SK-N-SH (cell line): ENCODE data around the gene WDR82. TPM values are rescaled to one million over a fixed set of nuclear protein-coding genes. Genes with fewer than 3 reads are reported as not detected.

Experiments used
- CTCF ChIA-PET: fragments of 300-600, 350-600 bp; formaldehyde crosslinking; extraction: SDS; loops from one replicate; lab custom pipeline; 2021; lab: Yijun Ruan, JAX
- POLR2A ChIA-PET: fragments of 350-600 bp; sonication (Branson Sonifier 250); formaldehyde crosslinking; extraction: SDS; loops from one replicate; lab custom pipeline; 2020; ENCODE audit warnings: antibody characterized with exemption, inconsistent platforms; lab: Yijun Ruan, JAX
- DNase-seq: peaks from one replicate; pipeline ENCODE4 v3.0.0; 2012
- H2AFZ ChIP-seq: fragments of 200-600 bp; sonication (generic); 2 replicates; pipeline ENCODE4 v1.8.1; 2016; ENCODE audit warnings: antibody characterized with exemption, mild to moderate bottlenecking, low read depth
- H3F3A ChIP-seq: fragments of 200-600 bp; sonication (generic); replicated peaks from 2 replicates; pipeline ENCODE3; 2016; ENCODE audit warnings: antibody characterized with exemption, mild to moderate bottlenecking; ENCODE audit not compliant: insufficient read depth
- H3K27ac ChIP-seq, 2 experiments: fragments of 200-500 bp in 1 of 2; fragments of 200-600 bp in 1 of 2; sonication (Bioruptor generic) in 1 of 2; sonication (generic), shearing (Covaris generic) in 1 of 2; 2 replicates each; pipeline versions ENCODE4 v1.5.1 to v1.6.1; 2014 to 2016; ENCODE audit warnings: low read depth in 2 of 2, inconsistent platforms in 1 of 2, low read length in 1 of 2, mild to moderate bottlenecking in 1 of 2, mixed read lengths in 1 of 2
- H3K27me3 ChIP-seq: fragments of 200-600 bp; sonication (generic), shearing (Covaris generic); 2 replicates; pipeline ENCODE4 v1.6.1; 2016; ENCODE audit warnings: mixed run types; ENCODE audit not compliant: insufficient read depth
- H3K36me3 ChIP-seq, 2 experiments: fragments of 200-500 bp in 1 of 2; fragments of 200-600 bp in 1 of 2; sonication (Bioruptor generic) in 1 of 2; sonication (generic) in 1 of 2; replicated peaks in 1 of 2; 2 replicates each; pipeline versions ENCODE3 to v1.5.1; 2014 to 2016; ENCODE audit warnings: low read length in 1 of 2, mild to moderate bottlenecking in 1 of 2; ENCODE audit not compliant: insufficient read depth in 2 of 2, control insufficient read depth in 1 of 2
- H3K4me1 ChIP-seq, 2 experiments: fragments of 200-500 bp in 1 of 2; fragments of 200-600 bp in 1 of 2; sonication (Bioruptor generic) in 1 of 2; sonication (generic), shearing (Covaris generic) in 1 of 2; 2 replicates each; pipeline versions ENCODE4 v1.5.1 to v1.6.1; 2014 to 2016; ENCODE audit warnings: low read depth in 1 of 2, low read length in 1 of 2, mixed run types in 1 of 2; ENCODE audit not compliant: insufficient read depth in 2 of 2, control insufficient read depth in 1 of 2
- H3K4me2 ChIP-seq: fragments of 200-600 bp; sonication (generic), shearing (Covaris generic); 2 replicates; pipeline ENCODE4 v1.6.1; 2017; ENCODE audit warnings: mixed run types
- H3K4me3 ChIP-seq, 2 experiments: fragments of 200-500 bp in 1 of 2; fragments of 200-600 bp in 1 of 2; sonication (Bioruptor generic) in 1 of 2; sonication (generic), shearing (Covaris generic) in 1 of 2; 2 replicates each; pipeline versions ENCODE4 v1.5.1 to v1.8.1; 2014 to 2016; ENCODE audit warnings: low read depth in 2 of 2, inconsistent platforms in 1 of 2, low read length in 1 of 2, mild to moderate bottlenecking in 1 of 2, mixed read lengths in 1 of 2, moderate library complexity in 1 of 2
- H3K79me2 ChIP-seq: fragments of 200-600 bp; sonication (generic); 2 replicates; pipeline ENCODE4 v1.8.1; 2017; ENCODE audit warnings: mild to moderate bottlenecking; ENCODE audit not compliant: insufficient read depth
- H3K9ac ChIP-seq: fragments of 200-600 bp; sonication (generic); 2 replicates; pipeline ENCODE4 v1.6.1; 2017; ENCODE audit warnings: mixed run types
- H3K9me2 ChIP-seq: fragments of 200-600 bp; sonication (generic); 2 replicates; pipeline ENCODE4 v1.6.1; 2017; ENCODE audit warnings: mixed run types
- H3K9me3 ChIP-seq: fragments of 200-600 bp; sonication (generic); 2 replicates; pipeline ENCODE4 v1.6.1; 2017; ENCODE audit warnings: mixed run types, mild to moderate bottlenecking, moderate library complexity
- H4K20me1 ChIP-seq: fragments of 200-600 bp; sonication (generic); 2 replicates; pipeline ENCODE4 v1.6.1; 2017; ENCODE audit warnings: mild to moderate bottlenecking, mixed run types; ENCODE audit not compliant: insufficient read depth
- ELF1 ChIP-seq: IDR thresholded peaks from 2 replicates; pipeline ENCODE4 v1.4.0; 2012
- EZH2phosphoT487 ChIP-seq: fragments of 200-600 bp; sonication (generic); IDR thresholded peaks from 2 replicates; pipeline ENCODE4 v1.6.1; 2017; ENCODE audit warnings: low read depth, mixed run types, mild to moderate bottlenecking, antibody characterized with exemption, moderate library complexity, borderline replicate concordance
- FOSL2 ChIP-seq: IDR thresholded peaks from 2 replicates; pipeline ENCODE4 v1.4.0; 2012; ENCODE audit warnings: low read depth, mild to moderate bottlenecking, moderate library complexity, borderline replicate concordance
- FOXM1 ChIP-seq: IDR thresholded peaks from 2 replicates; pipeline ENCODE4 v1.4.0; 2012; ENCODE audit warnings: low read depth, mild to moderate bottlenecking
- GABPA ChIP-seq: IDR thresholded peaks from 2 replicates; pipeline ENCODE4 v1.4.0; 2012; ENCODE audit warnings: low read depth, mild to moderate bottlenecking
- IRF3 ChIP-seq: fragments of 150-350 bp; IDR thresholded peaks from 2 replicates; pipeline ENCODE4 v1.6.1; 2016; ENCODE audit warnings: mild to moderate bottlenecking, low read depth, low read length
- NRF1 ChIP-seq: IDR thresholded peaks from 2 replicates; pipeline ENCODE4 v1.6.1; 2012; ENCODE audit warnings: low read depth, mild to moderate bottlenecking, low read length
- RFX5 ChIP-seq: IDR thresholded peaks from 2 replicates; pipeline ENCODE4 v1.6.1; 2012; ENCODE audit warnings: mild to moderate bottlenecking, improper control_type of control experiment, low read length
- RXRA ChIP-seq: IDR thresholded peaks from 2 replicates; pipeline ENCODE4 v1.4.0; 2012; ENCODE audit warnings: low read depth, mild to moderate bottlenecking, borderline replicate concordance
- SIN3A ChIP-seq: IDR thresholded peaks from 2 replicates; pipeline ENCODE4 v1.6.1; 2012; ENCODE audit warnings: low read depth, mild to moderate bottlenecking, low read length, moderate library complexity, borderline replicate concordance
- YY1 ChIP-seq: IDR thresholded peaks from 2 replicates; pipeline ENCODE4 v1.4.0; 2012; ENCODE audit warnings: low read depth, mild to moderate bottlenecking
- ZBTB33 ChIP-seq: IDR thresholded peaks from 2 replicates; pipeline ENCODE4 v1.4.0; 2012; ENCODE audit warnings: low read depth, borderline replicate concordance
- WGBS: methylation state at CpG from one replicate; pipeline ENCODE4 v1.1.6; 2017; ENCODE audit warnings: low lambda C conversion rate; 5-methylcytosine and 5-hydroxymethylcytosine counted together
- polyA plus RNA-seq, 3 experiments: library from polyadenylated mRNA; depleted of rRNA; stranded (reverse); fragments of >200 nt; gene quantifications; 2 replicates each; pipeline ENCODE4 v1.2.3, GENCODE V29; 2012
- TF ChIP-seq, protein P1 (sequence below): fragments of 150-350 bp; IDR thresholded peaks from 2 replicates; pipeline ENCODE4 v1.6.1; 2017; ENCODE audit warnings: antibody characterized with exemption, low read length, low read depth, borderline replicate concordance
- TF ChIP-seq, protein P2 (sequence below): IDR thresholded peaks from 2 replicates; pipeline ENCODE4 v1.4.0; 2012; ENCODE audit warnings: low read depth, borderline replicate concordance
- TF ChIP-seq, protein P3 (sequence below): IDR thresholded peaks from 2 replicates; pipeline ENCODE4 v1.4.0; 2012; ENCODE audit warnings: low read depth
- TF ChIP-seq, protein P4 (sequence below): IDR thresholded peaks from 2 replicates; pipeline ENCODE4; 2012

The WDR82 gene
- polyA plus RNA-seq, 1 of the 3 experiments (the other 2 are of a cell fraction), result 41.2 TPM

DNA sequence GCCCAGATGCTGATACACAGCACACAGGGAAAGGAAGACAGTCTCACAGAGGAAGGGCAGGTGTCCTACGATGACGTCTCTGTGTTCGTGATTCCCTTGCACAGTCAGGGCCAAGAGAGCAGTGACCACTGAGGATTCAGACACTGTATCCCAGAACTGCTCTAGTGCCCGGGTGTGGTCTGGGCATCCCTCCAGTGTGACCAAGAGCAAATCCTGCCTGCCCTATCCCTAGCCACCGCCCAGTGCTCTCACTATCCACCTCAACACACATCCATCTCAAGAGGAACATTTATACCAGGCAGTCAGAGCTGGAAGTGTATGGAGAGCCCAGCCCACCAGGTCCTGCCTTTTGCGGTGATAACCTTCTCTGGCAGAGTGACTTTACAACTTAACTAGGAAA is 28.8 kb downstream of the WDR82 start:
- CTCF ChIA-PET, result interaction anchor here (0.7 to 2.4 kb wide), 7 partner anchors 9 to 248 kb away, joined by 3 to 16 read pairs (median 4); partner anchors contain the start of genes TWF2 and WDR82
- WGBS, result 95% methylated on average over 6 of the region's 6 CpGs
- H3K9ac ChIP-seq, result no peak overlapping the region
- peaks cover 3% of the 10 kb centered on the region; the same call in 1 of the 2 replicates for H3K79me2 ChIP-seq
- TF ChIP-seq ELF1, result no peak
- TF ChIP-seq, protein P1, sequence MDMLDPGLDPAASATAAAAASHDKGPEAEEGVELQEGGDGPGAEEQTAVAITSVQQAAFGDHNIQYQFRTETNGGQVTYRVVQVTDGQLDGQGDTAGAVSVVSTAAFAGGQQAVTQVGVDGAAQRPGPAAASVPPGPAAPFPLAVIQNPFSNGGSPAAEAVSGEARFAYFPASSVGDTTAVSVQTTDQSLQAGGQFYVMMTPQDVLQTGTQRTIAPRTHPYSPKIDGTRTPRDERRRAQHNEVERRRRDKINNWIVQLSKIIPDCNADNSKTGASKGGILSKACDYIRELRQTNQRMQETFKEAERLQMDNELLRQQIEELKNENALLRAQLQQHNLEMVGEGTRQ, result no peak
- TF ChIP-seq YY1, result no peak
- no peak for TF ChIP-seq ZBTB33
- no peak for TF ChIP-seq RXRA
- TF ChIP-seq NRF1, result no peak
- TF ChIP-seq FOXM1, result no peak
- TF ChIP-seq GABPA, result no peak
- no peak for TF ChIP-seq IRF3
- no peak for TF ChIP-seq RFX5
- no peak for TF ChIP-seq SIN3A
- no peak for TF ChIP-seq FOSL2
- no peak for TF ChIP-seq EZH2phosphoT487
- TF ChIP-seq, protein P2, sequence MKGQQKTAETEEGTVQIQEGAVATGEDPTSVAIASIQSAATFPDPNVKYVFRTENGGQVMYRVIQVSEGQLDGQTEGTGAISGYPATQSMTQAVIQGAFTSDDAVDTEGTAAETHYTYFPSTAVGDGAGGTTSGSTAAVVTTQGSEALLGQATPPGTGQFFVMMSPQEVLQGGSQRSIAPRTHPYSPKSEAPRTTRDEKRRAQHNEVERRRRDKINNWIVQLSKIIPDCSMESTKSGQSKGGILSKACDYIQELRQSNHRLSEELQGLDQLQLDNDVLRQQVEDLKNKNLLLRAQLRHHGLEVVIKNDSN, result no peak
- TF ChIP-seq, protein P3, sequence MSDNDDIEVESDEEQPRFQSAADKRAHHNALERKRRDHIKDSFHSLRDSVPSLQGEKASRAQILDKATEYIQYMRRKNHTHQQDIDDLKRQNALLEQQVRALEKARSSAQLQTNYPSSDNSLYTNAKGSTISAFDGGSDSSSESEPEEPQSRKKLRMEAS, result no peak
- TF ChIP-seq, protein P4, sequence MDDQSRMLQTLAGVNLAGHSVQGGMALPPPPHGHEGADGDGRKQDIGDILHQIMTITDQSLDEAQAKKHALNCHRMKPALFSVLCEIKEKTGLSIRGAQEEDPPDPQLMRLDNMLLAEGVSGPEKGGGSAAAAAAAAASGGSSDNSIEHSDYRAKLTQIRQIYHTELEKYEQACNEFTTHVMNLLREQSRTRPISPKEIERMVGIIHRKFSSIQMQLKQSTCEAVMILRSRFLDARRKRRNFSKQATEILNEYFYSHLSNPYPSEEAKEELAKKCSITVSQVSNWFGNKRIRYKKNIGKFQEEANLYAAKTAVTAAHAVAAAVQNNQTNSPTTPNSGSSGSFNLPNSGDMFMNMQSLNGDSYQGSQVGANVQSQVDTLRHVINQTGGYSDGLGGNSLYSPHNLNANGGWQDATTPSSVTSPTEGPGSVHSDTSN, result no peak
- H3K4me3 ChIP-seq, result no peak overlapping the region
- no peaks in the 10 kb centered on the region for H3K9me2 ChIP-seq
- H3K27ac ChIP-seq, result no peak overlapping the region; a peak in 1 of 4 replicates
- no peak overlapping the region for H3K4me2 ChIP-seq
- no peak overlapping the region for H2AFZ ChIP-seq
- POLR2A ChIA-PET, result interaction anchor here (1.5 to 2.6 kb wide), 2 partner anchors 10 to 28 kb away, joined by 8 to 23 read pairs; partner anchors contain the start of gene WDR82
- peaks cover 18 to 32% of the 10 kb centered on the region in 2 experiments for H3K36me3 ChIP-seq
- H3K9me3 ChIP-seq, result no peaks in the 10 kb centered on the region
- H3K27me3 ChIP-seq, result no peaks in the 10 kb centered on the region
- peaks cover 4 to 30% of the 10 kb centered on the region in 2 experiments; a peak in 2 of 4 replicates for H3K4me1 ChIP-seq
- peaks cover 31% of the 10 kb centered on the region for H3F3A ChIP-seq
- DNase-seq, result no peak
- no peaks in the 10 kb centered on the region for H4K20me1 ChIP-seq
